GM12874 (cell line): ENCODE results near the gene AGK.

Experiments used
- TF ChIP-seq, protein P1 (sequence below): IDR thresholded peaks from 2 replicates; pipeline ENCODE4 v1.5.1; 2011; ENCODE audit warnings: low read depth, mild to moderate bottlenecking, control low read depth, low read length, moderate library complexity; ENCODE audit not compliant: insufficient read depth

The AGK gene

DNA sequence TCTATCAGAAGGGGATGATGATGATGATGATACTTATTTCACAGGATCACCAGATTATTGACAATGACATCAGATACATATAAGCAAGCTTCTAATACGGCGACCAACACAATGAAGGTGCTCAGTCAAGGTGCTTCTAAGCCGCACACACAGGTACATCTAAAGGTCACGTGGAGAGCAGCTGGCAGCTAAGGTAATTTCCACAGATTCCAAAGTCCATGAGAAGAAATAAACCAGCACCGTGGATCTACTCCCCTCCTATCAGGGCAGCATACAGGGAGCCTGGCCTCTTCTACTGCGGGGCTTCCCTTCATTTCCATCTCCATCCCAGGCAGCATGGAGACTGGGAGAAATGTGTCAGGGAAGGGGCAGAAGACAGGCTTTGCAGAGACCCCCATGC lies 113.2 kb downstream of the AGK start:
- TF ChIP-seq, protein P1, sequence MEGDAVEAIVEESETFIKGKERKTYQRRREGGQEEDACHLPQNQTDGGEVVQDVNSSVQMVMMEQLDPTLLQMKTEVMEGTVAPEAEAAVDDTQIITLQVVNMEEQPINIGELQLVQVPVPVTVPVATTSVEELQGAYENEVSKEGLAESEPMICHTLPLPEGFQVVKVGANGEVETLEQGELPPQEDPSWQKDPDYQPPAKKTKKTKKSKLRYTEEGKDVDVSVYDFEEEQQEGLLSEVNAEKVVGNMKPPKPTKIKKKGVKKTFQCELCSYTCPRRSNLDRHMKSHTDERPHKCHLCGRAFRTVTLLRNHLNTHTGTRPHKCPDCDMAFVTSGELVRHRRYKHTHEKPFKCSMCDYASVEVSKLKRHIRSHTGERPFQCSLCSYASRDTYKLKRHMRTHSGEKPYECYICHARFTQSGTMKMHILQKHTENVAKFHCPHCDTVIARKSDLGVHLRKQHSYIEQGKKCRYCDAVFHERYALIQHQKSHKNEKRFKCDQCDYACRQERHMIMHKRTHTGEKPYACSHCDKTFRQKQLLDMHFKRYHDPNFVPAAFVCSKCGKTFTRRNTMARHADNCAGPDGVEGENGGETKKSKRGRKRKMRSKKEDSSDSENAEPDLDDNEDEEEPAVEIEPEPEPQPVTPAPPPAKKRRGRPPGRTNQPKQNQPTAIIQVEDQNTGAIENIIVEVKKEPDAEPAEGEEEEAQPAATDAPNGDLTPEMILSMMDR, result no peak

DNA sequence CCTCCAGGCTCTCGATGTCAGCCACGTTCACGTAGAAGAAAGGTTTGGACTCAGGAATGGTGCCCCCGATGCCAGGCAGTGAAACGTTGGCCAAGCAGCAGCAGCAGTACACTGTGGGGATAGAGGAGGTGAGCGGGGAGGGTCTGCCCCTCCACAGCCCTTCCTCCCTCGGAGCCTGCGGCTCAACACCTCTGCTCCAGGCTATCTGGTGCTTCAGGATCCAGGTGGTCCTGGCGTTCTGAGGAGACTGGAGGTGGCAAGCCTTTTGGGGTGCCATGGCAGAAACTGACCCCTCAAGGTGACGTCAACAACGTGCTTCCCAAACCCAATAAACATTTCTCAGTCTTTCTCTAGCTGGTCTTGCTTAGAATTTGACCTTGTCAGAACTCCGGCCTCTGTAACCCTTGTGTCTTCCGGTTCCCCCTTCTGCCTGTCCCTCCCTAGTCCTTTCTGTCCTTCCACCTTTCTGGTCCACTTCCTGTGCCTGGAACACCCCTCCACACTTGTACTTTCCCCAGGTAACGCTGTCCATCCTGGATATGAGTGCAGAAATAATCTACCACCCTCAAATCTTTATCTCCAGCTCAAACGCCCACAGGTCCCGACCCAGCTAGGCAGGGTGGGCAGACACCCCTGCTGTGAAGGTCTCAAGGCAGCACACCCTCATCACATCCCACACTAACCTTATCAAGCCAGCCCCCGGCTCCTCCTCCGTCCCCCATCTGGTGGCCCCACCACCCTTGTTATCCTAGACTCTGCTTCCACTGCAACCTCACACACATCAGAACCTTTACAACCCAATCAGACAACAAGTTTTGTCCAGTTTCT lies 114.2 kb downstream of the AGK start:
- TF ChIP-seq, protein P1, result no peak

DNA sequence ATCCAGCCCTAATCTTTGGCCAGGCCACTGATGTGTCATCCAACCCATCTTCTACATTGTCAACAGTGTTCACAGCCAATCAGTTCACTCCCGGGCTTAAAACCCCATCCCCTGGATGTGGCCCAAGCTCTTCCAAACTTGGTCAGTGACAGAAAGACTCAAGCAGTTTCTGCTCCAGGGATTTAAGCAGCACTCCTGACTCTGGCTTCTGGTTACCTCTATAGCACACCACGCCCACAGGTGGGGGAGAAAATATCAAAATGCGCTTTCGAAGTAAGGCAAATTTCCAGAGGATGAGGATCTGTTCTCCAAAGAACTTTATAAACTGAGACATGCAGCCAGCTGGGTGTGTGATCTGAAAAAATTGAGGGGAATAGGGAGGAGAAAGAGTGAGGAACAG lies 114.9 kb downstream of the AGK start:
- TF ChIP-seq, protein P1, result no peak

DNA sequence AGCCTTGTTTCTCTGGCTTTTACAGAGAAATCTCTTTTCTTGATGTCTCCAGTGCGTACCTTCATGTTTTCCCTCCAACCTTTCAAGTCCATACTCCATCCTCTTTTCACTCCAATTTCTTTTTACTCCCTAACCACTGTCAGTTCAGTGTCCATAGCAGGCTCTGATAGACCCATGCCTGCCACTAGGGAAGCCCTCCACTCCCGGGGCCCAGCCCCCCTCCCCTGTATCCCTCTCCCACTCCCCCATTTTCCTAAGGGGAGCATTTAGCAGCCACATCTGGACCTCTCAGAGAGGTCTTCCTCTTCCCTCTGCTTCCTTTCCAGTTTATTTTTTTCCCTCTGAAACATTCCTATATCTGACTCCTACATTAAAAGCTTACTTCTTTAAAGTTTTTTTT lies 117.6 kb downstream of the AGK start:
- TF ChIP-seq, protein P1, result no peak

DNA sequence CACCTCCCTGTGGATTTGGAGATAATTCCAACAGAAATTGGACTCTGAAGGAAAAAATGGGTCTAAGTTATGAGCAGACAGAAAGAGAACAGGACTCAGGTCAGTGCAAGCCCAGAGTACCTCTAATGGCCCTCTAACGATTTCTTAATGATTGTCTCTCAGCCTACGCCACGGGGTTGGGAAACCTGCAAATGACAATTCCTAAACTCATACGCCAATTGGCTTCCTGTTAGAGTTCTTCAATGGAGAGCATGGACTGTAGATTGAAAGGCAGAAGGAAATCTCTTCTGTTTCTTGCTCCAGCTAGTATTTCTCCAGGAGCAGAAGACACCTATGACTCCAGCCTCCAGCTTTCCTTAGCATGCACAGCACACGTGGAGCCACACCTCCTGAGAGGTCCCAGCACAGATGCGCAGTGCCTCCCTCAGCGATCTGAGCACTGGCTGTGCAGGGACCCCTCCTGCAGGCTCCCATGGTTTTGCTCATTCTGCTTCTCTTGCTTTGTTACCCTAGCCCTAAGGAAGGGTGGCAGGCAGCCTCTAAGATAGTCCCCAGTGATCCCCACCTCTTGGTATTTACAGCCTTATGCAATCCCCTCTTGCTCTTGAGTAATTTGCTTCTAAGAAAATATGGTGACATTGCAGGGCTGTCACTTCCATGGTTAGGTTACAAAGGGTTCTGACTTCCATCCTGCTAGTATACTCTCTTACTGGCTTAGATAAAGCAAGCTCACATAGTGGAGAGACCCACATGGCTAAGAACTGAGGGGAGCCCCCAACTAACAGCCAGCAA lies 120.7 kb downstream of the AGK start:
- TF ChIP-seq, protein P1, result no peak

DNA sequence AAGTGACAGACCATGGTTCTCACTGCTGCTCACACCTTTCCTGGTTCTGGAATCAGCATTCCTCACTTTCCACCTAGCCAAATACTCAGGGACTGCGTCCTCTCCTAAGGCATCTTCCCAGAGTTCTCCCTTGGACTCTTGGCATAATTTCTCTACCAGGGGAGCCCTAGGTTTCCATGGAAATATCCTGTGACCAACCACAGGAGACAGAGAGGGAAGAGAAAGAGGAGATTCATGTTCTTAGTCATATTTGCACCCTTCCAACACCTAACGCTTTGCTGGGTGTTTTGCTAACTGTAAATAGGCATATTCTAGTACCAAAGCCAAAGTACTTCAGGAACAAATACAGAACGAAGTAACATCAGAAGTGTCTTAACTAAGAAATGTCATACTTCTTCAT lies 122.1 kb downstream of the AGK start:
- TF ChIP-seq, protein P1, result no peak

DNA sequence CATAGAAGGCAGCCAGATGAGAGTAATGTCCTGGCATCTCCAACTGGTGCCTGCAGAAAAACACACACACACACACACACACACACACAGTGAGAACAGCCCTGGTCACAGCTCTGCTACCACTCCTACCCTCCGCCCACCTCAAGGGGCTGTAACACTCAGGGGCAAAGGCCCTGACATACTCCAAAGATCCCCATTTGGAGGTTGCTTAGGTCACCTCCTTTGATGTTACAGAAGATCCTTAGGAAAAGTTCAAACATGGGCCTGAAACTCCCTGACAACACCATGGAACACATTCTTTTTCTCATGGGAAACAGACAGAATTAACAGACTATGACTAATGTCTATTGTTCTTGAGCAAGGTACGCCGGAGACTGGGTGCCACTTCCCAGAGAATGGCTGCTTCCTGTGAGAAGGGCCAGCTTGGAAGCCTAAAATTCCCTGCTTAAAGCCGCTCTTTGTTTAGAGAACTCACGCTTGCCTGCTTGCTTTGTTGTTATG lies 123.0 kb downstream of the AGK start:
- TF ChIP-seq, protein P1, result no peak
